Measurements from ENCODE around the gene PAAF1.

Gene PAAF1

GRCh38 chr11:73876424-73877310, at the start of gene PAAF1, which contains the start of gene COA4:
Gene PAAF1 (plus strand): TSS chr11:73876999. CDS start chr11:73877022, 23 bp downstream.
Gene COA4 (minus strand): TSS chr11:73876846. CDS start chr11:73873378, 3,468 bp downstream.
- peak; percentile 94 to 96 for DNase-seq
- TF ChIP-seq CTCF (IDR thresholded peaks at IDR 0.05), result no peak
- intact Hi-C loops (cut with DNase I; ENCODE audit: low total_unique reads), result loop anchor here (5.0 kb wide), 1 partner anchor 89 kb away; the partner anchor contains the start of gene MRPL48

GRCh38 chr11:73830261-73830660, 46.5 kb upstream of the PAAF1 start:
- H3K36me3 ChIP-seq, result peaks cover 7 to 64% (median 25%) of the 10 kb centered on the region in 3 donors
- intact Hi-C loops (cut with DNase I; ENCODE audit: low total_unique reads), result no loop called here

More at GRCh38 chr11:73876424-73877310, at the start of gene PAAF1, which contains the start of gene COA4:
- Histone ChIP-seq H3K4me1 (peaks cover 0 to 22% (median 18%) of the 10 kb centered on the region in 4 donors), H3K27ac (peak within 1 kb of the TSS; percentile 80 to 86), H3K27me3 (no peaks in the 10 kb centered on the region), H3K36me3 (peaks cover 9 to 29% (median 24%) of the 10 kb centered on the region in 3 donors), H3K4me3 (peak within 1 kb of the TSS; percentile 83), H3K9me3 (no peaks in the 10 kb centered on the region)

GRCh38 chr11:73833067-73833466, 43.7 kb upstream of the PAAF1 start:
- no peaks in the 10 kb centered on the region for H3K9me3 ChIP-seq

More at GRCh38 chr11:73830261-73830660, 46.5 kb upstream of the PAAF1 start:
- Histone ChIP-seq H3K27me3 (no peaks in the 10 kb centered on the region), H3K4me3 (no peak overlapping the region), H3K27ac (no peak overlapping the region), H3K9me3 (no peaks in the 10 kb centered on the region), H3K4me1 (no peaks in the 10 kb centered on the region)
- no peak for TF ChIP-seq CTCF (IDR thresholded peaks at IDR 0.05)
- no peak for DNase-seq

GRCh38 chr11:73838443-73839122, 38.2 kb upstream of the PAAF1 start:
- TF ChIP-seq CTCF (IDR thresholded peaks at IDR 0.05), result no peak
- Histone ChIP-seq H3K9me3 (no peaks in the 10 kb centered on the region), H3K4me3 (no peak overlapping the region), H3K4me1 (no peaks in the 10 kb centered on the region), H3K27ac (no peak overlapping the region), H3K36me3 (peaks cover 2 to 25% (median 3%) of the 10 kb centered on the region in 3 donors), H3K27me3 (no peaks in the 10 kb centered on the region)
- intact Hi-C loops (cut with DNase I; ENCODE audit: low total_unique reads), result no loop called here
- DNase-seq, result no peak

More at GRCh38 chr11:73833067-73833466, 43.7 kb upstream of the PAAF1 start:
- no peaks in the 10 kb centered on the region for H3K4me1 ChIP-seq
- H3K36me3 ChIP-seq, result peaks cover 3 to 42% (median 4%) of the 10 kb centered on the region in 3 donors
- H3K27me3 ChIP-seq, result no peaks in the 10 kb centered on the region
- no peak overlapping the region for H3K4me3 ChIP-seq
- no peak for DNase-seq
- H3K27ac ChIP-seq, result no peak overlapping the region
- no peak for TF ChIP-seq CTCF (IDR thresholded peaks at IDR 0.05)
- intact Hi-C loops (cut with DNase I; ENCODE audit: low total_unique reads), result no loop called here

- no peak overlapping the region for H3K4me3 ChIP-seq
- no peaks in the 10 kb centered on the region for H3K27me3 ChIP-seq
- H3K4me1 ChIP-seq, result no peaks in the 10 kb centered on the region
- intact Hi-C loops (cut with DNase I; ENCODE audit: low total_unique reads), result no loop called here
- H3K9me3 ChIP-seq, result no peaks in the 10 kb centered on the region
- H3K36me3 ChIP-seq, result peaks cover 8 to 25% (median 8%) of the 10 kb centered on the region in 3 donors
- no peak for DNase-seq
- no peak overlapping the region for H3K27ac ChIP-seq
- no peak for TF ChIP-seq CTCF (IDR thresholded peaks at IDR 0.05)
Measured at GRCh38 chr11:73839123-73839457, 37.7 kb upstream of the PAAF1 start.

Data from tibial artery (tissue), 4 donors.